GM21447 (cell line): Measurements from ENCODE around the gene GRIK1.
A peak's percentile ranks its signal among the peaks of the same experiment; 100 is the strongest.

Source experiments
- ATAC-seq: cut with Tn5 transposase; IDR thresholded peaks from one replicate; pipeline ENCODE4 v1.9.1; 2021; ENCODE audit not compliant: unreplicated experiment

Gene GRIK1

DNA sequence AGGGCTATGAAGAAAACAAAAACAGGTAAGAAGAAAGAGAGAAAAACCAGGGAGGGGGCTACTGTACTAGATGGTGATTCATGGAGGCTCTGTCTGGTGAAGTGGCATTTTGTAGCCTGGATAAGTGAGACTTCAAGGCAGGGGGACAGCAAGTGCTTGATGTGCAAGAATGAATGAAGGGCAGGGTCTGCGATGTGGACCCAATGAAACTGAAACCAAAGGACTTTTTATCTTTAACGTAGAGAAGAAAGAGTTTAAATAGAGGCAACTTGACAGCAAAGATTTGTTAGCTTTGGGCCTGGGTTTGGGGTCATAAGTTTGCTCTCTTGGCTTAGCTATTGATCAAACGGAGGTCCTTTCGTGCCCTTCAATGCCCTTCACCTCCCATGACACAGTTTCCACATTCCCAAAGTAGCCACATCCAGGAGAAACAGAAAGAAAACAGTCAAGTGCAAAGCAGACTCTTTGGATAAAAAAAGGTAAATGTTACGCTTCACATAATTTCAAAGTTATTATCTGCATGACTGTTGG is 291.0 kb downstream of the GRIK1 start:
- no peak for ATAC-seq

GRCh38 chr21:29647353-29647781 is 292.4 kb downstream of the GRIK1 start:
- no peak for ATAC-seq

DNA sequence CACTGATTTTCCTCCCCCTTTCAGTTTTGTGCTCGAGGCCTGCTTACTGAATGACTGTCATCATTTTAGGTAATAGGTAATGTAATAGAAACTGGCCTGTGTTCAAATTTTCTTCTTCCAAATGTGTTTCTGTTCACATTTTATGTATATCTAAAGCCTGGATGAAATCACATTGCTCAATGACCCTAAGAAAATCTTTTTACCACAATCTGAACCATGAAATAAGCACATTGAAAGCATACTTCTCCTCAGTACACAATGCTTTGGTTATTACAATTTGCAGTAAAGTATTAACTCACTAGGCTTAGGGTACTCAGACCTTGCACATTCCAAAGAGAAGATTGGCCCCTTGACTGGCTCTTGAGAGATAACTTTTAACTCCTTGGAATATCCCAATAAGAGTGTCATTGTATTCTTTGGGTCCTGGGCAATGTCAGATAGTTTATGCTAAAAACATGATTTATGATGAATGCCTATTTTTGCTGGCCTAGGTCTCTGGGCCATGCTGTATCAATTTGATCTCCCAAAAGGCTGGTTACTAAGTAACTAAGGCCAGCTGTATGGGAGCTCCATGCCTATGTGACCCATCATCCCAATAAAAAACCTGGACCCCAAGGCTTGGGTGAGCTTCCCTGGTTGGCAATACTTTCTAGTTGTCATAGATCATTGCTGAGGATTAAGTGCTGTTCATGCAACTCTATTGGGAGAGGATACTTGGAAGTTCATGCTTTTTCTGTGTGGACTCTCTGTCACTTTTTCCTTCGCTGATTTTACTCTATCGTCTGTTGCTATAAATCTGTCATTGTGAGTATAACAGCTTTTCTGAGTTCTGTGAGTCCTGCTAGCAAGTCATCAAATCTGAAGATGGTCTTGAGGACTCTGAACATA is 293.9 kb downstream of the GRIK1 start:
- ATAC-seq: no peak

DNA sequence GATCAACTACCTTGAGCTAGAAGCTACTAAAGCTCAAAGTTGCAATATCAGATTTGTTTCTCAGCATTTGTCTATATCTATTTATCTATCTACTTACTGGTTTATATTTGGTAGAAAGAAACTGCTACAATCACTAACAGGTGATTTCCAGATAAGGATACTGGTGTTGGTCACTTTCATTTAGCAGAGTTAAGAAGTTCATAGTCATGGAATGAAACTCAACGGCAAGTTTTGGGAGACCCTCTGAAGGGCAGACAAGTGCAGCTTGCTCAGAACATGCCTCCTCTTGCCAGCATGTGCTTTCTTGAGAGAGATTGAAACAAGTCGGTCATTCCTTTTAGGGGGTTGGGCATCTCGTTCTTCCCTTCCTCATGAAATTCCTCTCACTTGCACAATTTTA is 296.5 kb downstream of the GRIK1 start:
- ATAC-seq: no peak

DNA sequence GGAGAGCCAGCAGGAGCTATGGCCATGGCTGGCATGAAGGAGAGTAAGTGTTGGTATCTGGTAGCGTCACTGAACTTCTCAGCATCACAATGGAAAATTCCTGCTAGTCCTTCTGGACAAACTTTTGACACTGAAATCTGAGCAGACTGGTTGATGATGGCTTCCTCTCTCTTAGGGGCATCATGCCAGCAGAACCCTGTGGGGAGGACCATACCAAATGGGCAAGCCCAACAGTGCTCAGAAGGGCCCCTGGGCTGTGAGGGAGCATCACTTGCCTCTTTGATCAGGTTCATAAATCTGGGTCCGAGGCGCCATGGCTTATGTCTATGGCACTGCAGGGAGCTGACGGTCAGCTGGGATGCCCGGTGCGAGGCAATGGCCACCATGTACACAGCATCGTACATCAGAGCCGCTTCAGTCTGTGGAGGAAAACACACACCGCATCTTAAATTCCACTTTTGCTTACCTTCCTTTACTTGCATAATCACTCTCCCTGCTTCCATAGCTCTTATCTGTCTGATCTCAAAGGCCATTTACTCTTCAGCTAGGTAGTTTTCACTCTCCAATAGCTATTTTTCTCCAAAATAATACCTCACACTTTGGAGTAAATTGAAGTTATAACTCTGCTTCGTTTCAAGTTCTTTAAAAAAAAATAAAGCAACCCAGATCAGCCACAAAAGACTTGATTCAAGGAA is 297.1 kb downstream of the GRIK1 start:
- ATAC-seq: no peak

DNA sequence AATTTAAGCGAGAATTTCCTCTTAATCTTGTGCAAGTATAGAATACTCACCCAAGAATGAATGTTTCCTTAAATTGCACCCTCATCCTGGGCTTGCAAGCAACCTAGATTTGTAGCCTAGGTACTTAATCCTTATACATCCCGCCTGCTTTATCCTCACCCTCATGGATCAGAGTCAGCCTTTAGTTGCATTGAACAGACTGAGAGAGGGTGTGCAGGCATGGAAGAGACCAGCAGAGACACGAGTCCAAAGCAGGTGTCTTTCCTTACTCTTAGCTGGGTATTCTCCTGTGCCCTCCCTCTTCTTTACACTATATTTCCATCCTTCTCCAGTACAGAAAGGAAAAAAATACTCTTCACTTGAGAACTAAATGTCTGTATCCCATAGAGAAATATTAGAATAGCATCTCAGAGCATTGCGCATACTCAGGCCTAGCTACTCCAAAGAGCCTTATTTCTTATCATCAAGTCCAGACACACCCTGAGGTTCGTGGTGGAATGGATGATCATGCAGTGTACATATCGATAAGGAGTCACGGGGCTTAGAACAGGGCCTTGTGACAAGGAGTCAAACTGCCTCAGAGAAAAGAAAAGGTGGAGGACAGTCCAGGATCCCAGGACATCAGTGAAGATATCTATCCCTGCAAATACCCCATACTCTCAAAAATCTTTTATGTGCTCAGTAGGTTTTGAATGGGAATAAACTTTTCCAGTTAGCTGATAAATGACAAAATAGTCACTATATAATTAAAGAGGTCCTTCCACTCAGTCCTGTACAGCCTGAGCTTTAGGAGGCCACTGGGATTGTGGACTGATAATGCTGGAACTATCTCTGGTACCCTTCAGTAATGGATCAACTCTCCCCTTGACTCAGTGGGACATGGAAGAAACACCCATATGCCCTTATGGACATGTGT is 297.9 kb downstream of the GRIK1 start:
- ATAC-seq: no peak

DNA sequence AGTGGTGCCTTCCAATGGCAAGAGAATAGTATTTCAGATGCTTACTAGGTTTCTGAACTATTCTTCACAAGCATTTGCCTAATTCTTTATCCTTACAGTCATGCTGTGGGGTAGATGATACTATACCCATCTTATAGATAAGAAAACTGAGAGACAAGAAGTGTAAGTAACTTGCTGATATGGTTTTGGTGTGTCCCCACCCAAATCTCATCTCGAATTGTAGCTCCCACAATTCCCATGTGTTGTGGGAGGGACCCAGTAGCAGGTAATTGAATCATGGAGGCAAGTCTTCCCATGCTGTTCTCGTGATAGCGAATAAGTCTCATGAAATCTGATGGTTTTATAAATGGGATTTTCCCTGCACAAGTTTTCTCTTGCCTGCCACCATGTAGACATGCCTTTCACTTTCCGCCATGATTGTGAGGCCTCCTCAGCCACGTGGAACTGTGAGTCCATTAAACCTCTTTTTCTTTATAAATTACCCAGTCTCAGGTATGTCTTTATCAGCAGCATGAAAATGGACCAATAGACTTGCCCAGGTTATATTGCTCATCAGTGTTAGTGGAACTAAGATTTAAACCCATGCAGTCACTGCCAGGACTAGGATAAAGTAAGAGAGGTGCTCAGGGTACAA is 298.7 kb downstream of the GRIK1 start:
- no peak for ATAC-seq

GRCh38 chr21:29640080-29640508 is 299.7 kb downstream of the GRIK1 start:
- ATAC-seq: peak; percentile 60

- ATAC-seq: peak; percentile 31
These were observed 300.3 kb downstream of the GRIK1 start for GRCh38 chr21:29639366-29640079.

GRCh38 chr21:29638761-29639327 is 301.0 kb downstream of the GRIK1 start:
- peak; percentile 59 for ATAC-seq

GRCh38 chr21:29638138-29638537 is 301.7 kb downstream of the GRIK1 start:
- no peak for ATAC-seq

DNA sequence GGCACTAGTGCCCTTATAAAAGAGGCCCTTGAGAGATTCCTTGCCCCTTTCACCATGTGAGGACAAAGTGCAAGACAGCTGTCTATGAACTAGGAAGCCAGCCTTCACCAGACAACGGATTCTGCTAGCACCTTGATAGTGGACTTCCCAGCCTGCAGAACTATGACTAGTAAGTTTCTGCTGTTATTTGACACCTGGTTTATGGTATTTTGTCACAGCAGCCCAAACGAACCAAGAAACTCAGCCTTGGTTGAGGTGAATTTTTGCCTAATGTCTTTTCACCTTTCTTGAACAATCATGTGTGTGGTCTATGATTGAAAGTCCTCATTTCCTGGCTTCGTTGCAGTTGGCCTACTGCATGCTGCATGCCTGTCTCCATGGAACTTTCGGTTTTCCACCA is 302.2 kb downstream of the GRIK1 start:
- no peak for ATAC-seq

DNA sequence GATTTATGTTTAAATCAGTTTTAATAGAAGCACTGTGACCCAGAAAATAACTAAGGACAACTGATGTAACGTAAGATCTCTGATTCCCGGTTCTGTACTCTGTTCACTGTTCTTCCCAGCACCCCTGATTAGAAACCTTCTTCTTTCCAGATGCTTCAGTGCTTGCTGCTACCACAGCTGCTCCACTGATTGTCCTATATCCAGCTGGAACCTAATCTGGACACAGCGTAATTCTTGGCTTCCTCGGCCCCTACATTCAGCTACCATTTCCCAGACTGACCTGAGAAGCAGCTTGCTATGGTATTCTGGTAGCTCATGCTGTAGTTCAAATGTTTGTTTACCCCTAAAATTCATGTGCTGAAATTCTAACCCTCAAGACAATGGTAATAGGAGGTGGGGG is 302.7 kb downstream of the GRIK1 start:
- no peak for ATAC-seq

GRCh38 chr21:29634418-29634817 is 305.4 kb downstream of the GRIK1 start:
- no peak for ATAC-seq

GRCh38 chr21:29633756-29634155 is 306.0 kb downstream of the GRIK1 start:
- no peak for ATAC-seq

GRCh38 chr21:29630441-29630840 is 309.4 kb downstream of the GRIK1 start:
- no peak for ATAC-seq

DNA sequence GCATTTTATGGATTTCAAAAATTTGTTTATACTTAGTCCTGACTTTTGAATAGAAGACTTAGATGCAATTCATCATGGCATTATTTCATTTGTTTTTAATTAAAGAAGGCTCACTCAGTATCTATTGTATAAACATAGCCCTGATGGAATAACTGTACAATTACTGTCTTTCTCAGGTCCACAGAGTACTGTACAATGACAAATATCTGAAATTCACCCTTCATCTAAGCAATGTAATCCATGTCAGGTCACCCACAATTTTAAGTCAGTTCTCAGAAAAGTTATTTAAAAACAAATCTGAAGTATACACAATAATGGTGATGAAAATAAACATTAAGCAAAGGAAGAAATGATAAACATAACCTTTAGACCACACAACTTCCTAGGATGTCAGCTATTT is 311.9 kb downstream of the GRIK1 start:
- no peak for ATAC-seq

GRCh38 chr21:29626801-29627470 is 312.9 kb downstream of the GRIK1 start:
- ATAC-seq: no peak

DNA sequence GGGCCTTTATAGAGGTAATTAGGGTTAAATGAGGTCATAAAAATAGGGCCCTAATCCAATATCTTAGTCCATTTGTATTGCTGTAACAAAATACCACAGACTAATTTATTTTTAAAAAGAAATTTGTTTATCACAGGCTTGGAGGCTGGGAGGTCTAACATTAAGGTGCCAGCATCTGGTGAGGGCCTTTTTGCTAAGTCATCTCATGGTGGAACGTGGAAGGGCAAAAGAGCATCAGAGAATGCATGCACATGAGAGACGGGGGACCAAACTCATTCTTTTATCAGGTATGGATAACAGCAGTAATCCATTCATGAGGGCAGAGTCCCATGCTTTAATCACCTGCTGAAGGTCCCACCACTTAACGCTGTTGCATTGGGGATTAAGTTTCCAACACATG is 313.8 kb downstream of the GRIK1 start:
- no peak for ATAC-seq
